Measurements from ENCODE around the gene IREB2.

DNA sequence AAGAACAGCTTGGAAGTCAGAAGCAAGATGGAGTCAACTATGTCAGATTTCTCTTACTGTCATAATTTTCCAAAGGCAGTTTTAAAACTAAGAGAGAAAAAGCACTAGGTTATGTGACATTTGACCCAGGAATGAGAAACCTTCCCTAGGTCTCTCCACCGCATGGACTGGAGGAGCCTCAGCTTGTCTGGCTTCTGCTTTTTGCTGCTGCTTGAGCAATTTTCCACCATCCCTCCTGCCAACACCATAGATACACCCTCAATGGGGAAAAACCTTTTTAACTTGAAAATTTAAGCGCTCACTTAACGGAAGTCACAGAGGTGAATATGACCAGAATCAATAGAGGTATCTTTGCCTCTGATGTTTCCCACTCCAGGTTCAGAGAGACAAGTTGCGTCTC, 17.8 kb upstream of the IREB2 start:
- TF ChIP-seq, protein P1, sequence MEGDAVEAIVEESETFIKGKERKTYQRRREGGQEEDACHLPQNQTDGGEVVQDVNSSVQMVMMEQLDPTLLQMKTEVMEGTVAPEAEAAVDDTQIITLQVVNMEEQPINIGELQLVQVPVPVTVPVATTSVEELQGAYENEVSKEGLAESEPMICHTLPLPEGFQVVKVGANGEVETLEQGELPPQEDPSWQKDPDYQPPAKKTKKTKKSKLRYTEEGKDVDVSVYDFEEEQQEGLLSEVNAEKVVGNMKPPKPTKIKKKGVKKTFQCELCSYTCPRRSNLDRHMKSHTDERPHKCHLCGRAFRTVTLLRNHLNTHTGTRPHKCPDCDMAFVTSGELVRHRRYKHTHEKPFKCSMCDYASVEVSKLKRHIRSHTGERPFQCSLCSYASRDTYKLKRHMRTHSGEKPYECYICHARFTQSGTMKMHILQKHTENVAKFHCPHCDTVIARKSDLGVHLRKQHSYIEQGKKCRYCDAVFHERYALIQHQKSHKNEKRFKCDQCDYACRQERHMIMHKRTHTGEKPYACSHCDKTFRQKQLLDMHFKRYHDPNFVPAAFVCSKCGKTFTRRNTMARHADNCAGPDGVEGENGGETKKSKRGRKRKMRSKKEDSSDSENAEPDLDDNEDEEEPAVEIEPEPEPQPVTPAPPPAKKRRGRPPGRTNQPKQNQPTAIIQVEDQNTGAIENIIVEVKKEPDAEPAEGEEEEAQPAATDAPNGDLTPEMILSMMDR (IDR thresholded peaks at IDR 0.05): no peak
- TF ChIP-seq POLR2A (IDR thresholded peaks at IDR 0.05) (no peak), EP300 (IDR thresholded peaks at IDR 0.05; ENCODE audit: low read depth) (no peak), POLR2AphosphoS5 (IDR thresholded peaks at IDR 0.05) (no peak)
